ENCODE results near the gene TIAM1.

Gene TIAM1

GRCh38 chr21:31354604-31355443, 10.8 kb upstream of the TIAM1 start:
- DNase-seq = no peak

DNA sequence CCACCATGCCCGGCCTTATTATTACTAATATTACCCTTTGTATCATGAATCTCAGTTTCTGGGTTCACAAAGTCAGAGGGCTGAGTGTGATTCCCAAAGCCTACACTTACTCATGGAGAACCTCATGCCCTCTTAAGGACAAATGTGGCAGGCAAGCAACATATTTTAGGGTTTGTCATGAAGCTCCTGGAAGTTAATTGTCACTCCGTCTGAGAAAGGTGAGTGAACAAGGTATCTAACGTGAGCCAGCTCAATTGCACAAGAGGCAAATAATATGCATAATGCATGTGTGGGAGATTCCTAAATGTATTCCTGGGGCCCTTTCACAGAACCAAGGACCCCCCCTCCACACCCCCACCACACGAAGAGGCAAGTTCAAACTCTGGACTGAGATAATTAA, 10.1 kb upstream of the TIAM1 start:
- DNase-seq = no peak

DNA sequence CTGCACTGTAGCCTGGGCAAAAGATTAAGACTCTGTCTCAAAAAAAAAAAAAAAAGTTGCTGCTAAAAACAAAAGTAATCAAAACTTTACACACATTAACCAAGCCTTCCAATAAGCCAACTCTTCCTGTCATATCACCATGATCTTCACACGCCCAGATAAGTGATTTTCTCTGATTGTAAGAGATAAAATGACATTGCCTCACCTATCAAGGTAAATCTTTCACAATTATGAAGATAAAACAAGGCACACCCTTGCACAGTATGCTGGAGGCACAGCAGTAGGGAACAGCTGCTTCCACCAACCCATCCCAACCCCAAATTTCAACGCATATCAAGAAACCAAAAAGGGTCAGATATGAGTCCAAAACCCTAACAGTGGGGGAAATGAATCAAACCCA, 8.8 kb upstream of the TIAM1 start:
- no peak for DNase-seq

- no peak for DNase-seq
These were observed 7.9 kb upstream of the TIAM1 start for GRCh38 chr21:31351960-31352359.

- DNase-seq = no peak
These were observed 7.4 kb upstream of the TIAM1 start for GRCh38 chr21:31351438-31351837.

GRCh38 chr21:31349208-31349607, 5.1 kb upstream of the TIAM1 start:
- DNase-seq = no peak

- DNase-seq = no peak
These were observed 4.1 kb upstream of the TIAM1 start for GRCh38 chr21:31348188-31348587.

DNA sequence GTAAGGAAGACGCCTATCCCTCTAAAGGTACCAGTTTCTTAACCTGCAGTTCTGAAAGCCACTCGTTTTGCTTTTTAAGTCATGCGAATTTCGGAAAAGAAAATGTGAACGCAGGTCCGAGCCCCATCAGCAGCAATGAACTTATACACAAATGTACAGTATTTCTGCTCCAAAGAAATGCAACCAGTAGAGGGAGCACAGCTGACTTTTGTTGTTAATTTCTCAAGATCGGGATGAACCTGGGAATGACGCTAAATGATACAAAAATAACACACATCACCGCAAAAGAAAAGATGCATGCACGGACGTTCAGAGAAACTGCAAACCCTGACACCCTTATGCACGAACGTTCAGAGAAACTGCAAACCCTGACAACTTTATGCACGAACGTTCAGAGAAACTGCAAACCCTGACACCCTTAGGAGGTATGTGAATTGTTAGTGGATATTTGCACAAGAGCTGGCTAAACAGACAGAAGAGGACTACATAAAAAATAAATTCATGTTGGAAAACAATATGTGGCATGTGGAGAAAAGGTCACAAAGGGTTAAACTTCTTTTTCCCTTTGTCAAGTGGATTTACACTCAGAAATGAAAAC, 3.5 kb upstream of the TIAM1 start:
- no peak for DNase-seq

DNA sequence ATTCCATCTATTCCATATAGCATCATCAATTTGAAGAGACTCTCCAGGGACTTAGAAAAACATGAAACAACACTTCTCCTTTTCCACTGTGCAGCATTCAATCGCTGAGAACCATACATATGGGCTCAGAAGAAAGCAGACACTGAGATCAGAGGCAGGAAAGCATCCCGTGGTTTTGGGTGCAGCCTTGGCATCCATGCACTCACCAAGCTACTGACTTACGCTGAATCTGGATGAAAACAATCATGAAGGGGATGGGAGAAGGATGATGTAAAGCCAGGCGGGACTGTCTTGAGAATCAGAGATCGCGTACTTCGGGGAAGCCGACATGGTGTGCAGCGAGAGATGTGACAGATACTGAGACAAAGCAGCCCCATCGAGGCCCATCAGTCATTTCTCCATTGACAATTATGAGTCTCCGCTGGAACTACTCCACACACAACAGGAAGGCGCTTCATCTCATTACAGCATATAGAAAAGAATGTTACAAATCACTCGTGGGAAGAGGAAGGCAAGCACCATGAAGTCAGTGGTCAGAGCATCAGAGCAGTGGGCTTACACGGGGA, 2.3 kb upstream of the TIAM1 start:
- DNase-seq = no peak

DNA sequence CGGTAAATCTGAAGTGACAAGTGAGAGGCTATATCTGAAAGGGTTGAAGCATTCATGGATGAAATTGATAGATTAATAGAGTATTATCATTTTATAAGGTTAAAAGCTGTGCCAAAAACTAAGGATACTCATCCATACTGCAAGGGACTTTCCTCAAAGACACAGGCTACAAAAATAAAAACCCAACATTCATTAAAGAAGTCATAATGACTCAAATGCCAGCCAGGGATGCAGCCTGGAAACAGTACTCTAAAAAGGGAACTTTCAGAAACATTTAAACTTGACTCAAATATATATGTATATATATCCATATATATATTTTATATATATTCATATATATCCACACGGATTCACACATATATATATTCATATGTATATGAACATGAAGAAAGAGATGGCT, 1.1 kb upstream of the TIAM1 start:
- no peak for DNase-seq

DNA sequence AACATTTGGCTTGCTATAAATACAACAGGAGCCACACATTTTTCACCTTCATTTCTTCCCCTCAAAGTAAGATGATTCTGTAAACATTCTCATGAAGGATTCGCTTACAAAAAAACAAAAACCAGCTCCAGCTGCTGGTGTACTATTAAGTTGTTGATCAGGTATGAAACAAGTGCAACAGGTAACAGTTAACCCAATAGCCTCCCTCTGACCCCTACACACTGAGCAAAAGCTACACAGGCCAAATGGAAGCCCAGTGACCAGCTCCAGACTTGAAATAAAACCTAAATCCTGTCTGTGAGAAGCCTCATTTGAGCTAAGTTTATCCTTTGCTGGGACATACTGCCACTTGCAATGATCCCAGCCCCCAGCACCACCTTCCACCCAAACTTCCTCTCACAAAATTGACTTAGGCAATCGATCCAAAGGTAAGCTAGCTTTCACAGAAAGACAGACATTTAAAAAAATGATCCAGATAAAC, 991 bp downstream of the TIAM1 start:
- no peak for DNase-seq

DNA sequence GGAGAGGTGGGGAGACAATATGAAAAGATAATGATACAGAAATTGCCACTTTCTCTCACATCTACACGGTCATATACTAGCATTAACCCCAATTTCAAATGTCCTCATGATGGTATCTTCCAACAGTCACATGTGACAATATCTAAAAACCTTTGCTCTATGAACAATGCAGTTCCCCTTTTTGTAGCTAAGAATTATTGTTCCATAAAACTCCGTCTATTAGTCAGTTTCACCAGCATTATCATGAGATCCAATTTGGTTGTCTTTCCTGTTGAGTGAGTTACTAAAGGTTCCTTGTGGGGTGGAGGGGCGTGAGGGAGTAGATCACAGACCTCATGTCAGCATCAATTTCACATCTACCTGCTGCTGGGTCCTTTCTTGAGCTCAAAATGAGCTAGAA, 1.7 kb downstream of the TIAM1 start:
- no peak for DNase-seq

- no peak for DNase-seq
These were observed 3.0 kb downstream of the TIAM1 start for GRCh38 chr21:31340942-31341487.

GRCh38 chr21:31340514-31340913, 3.5 kb downstream of the TIAM1 start:
- no peak for DNase-seq

DNA sequence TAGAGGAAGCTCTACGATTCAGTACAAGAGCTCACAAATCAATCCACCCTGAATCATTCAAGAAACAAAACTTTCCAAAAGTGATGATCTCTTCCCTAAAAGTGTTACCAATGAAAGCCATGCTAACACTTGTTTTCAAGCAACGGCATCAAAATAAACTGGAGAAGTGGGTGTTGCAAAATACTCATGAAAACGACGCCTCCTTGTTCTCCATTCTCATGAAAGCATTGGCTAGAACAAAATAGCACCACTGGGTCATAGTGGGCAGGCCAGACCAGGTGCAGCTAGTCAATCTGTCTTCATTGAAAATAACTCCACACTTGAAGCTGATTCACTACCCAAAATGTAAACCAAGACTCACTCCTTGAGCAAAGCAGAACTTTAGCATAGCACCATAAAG, 4.3 kb downstream of the TIAM1 start:
- DNase-seq = no peak

DNA sequence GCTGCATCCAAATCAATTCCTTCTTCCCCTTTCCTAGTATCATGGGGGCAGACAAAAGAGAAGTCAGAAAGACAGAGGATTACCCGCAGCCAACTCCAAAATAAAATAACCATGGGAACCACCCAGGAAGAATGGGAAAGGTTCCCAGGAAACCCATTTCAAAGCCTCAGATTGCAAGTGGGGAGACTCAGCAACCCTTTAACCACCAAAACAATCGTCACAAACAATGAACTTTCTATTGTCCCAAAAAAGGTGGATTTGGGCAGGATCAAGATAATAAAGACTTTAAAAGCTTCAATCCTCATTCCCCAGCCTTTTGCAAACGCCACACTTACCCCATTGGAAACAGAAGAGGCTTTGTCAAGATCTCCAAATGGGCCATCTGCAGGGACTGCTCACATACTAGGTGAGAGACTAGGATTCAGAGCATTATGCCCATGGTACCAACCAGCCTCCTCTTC, 5.1 kb downstream of the TIAM1 start:
- no peak for DNase-seq

GRCh38 chr21:31337996-31338907, 5.8 kb downstream of the TIAM1 start:
- DNase-seq = no peak

DNA sequence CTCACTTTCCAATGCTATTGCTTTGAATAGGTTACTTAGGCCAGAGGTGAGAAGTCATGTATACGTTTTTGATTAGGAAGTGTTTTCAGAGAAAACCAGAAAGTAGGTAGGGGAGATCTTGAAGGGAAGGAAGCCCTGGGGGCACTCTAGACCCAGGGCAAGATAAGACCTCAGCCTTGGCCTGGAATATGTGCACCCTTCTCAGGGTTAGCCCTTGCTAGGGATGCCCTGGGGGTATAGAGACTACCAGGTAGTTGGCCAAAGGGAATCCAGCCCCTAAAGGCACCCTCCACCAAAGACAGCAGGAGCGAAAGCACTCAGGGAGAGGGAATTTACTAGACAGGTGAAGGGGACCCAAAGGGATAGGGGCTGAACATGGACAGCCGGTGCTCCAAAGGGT, 7.0 kb downstream of the TIAM1 start:
- DNase-seq = no peak

DNA sequence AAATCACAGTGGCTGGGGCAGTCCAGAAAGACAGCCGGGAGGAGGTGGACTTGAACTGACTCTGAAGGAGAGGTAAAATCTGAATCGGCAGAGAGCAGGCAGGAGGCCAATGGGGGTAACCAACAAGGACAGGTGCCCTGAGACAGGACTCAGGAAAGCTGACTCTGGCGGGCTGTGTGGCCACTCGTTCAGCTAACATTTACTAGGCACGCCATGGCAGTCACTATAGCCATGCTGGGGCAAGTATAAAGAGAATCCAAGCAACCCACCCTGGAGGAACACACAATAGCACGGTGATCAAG, 7.4 kb downstream of the TIAM1 start:
- no peak for DNase-seq

DNA sequence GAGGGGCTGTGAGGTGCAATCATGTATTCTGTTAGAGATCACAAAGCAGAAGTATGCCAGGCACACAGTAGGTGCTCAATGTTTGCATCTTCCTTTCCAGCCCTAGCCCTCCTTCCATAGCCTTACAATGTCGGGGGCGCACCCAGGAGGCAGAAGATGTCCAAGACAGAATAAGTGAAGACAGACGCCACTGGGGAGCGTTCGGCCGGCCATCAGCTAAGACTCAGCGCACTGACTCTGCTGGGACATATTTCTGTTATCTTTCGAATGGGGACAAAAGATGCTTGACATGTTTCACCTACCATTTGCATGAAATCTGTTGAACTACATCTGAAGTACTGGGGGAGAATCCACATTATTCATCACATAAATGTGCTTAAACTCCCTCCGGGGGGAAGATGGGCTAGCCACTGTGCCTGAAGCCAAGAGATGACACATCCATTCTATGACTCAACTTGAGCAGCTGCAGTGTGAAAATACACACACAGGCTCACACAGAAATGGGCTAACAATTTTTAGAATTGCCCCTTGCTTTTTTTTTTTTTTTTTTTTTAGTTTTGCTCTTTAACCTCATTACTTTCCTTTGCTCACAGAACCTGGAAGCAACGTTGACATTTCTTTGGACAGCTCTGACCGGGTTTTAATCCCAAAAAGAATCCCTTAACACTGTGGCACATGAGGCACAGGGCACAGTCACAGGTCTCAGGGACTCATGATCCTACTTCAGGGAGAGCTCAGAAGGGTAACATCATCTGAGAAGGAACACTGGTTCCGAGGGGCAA, 7.9 kb downstream of the TIAM1 start:
- no peak for DNase-seq

DNA sequence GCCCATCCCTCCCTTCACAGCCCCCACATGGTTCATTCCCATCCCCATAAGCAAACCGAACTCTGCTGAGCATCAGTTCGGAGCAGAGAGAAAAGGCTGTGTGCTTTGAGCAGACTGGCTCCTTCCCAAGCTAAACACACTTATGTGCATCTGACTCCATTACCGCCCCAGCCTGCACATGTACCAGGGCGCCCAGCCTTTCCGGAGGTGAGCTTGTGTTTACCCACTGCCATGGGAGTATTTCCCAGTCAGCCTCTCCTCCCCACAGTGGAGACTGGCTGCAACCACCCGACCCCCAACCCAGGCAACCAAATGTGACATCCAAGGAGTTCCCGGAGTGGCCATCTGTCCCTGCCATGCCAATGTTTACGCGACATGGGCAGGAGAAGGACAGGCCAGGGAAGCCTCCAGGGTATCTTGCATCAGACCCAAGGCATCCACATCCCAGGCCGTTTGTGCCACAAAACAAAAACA, 9.4 kb downstream of the TIAM1 start:
- no peak for DNase-seq

DNA sequence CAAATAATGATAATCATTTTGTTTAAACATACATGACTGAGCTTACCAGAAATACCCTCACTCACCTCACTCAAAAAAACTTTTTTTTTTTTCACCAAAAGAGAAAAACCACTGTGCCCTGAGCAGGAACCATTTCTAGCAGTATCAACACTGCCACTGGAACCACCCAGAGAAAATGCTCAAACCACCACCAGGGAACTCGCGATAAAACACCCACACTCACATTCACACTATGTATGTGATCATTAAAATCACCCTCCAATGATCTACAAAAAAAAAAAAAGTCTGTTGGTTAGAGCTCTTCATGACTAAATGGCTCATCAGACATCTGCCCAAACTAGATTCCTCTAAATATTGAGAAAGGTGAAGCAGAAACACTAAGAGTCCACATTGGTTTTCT, 11.5 kb downstream of the TIAM1 start:
- no peak for DNase-seq
